PFSK-1 (cell line): ENCODE measurements around the gene IL26.

Experiments
- FOXP2 ChIP-seq: optimal IDR thresholded peaks from 2 replicates; pipeline ENCODE3; 2011; ENCODE audit warnings: borderline replicate concordance, control low read depth, inconsistent platforms; ENCODE audit not compliant: insufficient read depth; ENCODE audit errors: extremely low read length, extremely low read depth
- POLR2AphosphoS5 ChIP-seq: IDR thresholded peaks from 2 replicates; pipeline ENCODE4 v1.6.1; 2012; ENCODE audit warnings: low read depth, mild to moderate bottlenecking, control low read depth, low read length, moderate library complexity
- REST ChIP-seq, 2 experiments: IDR thresholded peaks; 2 replicates each; pipeline versions ENCODE4 v1.6.1 to v1.8.0; 2011 to 2012; ENCODE audit warnings: low read depth in 2 of 2, low read length in 2 of 2, control low read depth in 1 of 2, inconsistent platforms in 1 of 2, mild to moderate bottlenecking in 1 of 2, moderate library complexity in 1 of 2; ENCODE audit not compliant: insufficient read depth in 1 of 2
- SIN3A ChIP-seq: IDR thresholded peaks from 2 replicates; pipeline ENCODE4 v1.6.1; 2012; ENCODE audit warnings: mild to moderate bottlenecking, low read length, moderate library complexity, borderline replicate concordance; ENCODE audit not compliant: insufficient read depth
- TAF1 ChIP-seq: IDR thresholded peaks from 2 replicates; pipeline ENCODE4 v1.6.1; 2012; ENCODE audit warnings: low read length, control low read depth, borderline replicate concordance; ENCODE audit not compliant: insufficient read depth

The IL26 gene

DNA sequence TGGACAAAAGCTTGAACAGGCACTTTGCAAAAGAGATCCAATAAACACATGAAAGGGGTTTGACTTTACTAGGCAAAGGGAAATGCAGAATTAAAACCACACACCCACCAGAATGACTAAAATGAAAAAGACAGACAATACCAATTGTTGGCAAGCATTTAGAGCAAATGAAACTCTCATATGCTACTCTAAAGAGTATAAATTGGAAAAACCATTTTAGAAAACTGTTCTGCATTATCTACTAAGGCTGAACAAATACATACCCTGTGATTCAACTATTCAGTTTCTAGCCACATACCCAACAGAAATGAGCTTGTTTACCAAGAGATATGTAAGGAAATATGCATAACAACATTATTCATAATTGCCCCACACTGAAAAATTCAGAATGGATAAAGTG lies 36.3 kb upstream of the IL26 start:
- no peak for TF ChIP-seq REST (IDR thresholded peaks at IDR 0.05; ENCODE audit: insufficient read depth in 1 of 2, low read depth in 2 of 2, low read length in 2 of 2)
- TF ChIP-seq TAF1 = no peak
- TF ChIP-seq FOXP2 = no peak
- no peak for TF ChIP-seq SIN3A
- no peak for TF ChIP-seq POLR2AphosphoS5

DNA sequence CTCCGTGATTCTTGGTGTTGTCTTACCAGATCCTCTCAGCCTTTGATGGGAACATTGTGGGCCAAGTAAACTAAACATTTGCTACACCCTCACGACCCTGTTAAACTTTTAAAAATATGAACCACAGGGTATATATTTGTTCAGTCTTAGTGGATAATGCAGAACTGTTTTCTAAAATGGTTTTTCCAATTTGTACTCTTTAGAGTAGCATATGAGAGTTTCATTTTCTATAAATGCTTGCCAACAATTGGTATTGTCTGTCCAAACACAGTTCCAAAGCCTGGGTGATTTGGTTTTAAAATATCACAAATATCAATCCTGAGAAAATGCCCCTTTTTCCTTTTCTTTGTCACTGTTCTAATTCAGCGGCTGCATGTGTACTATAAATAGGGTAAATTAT lies 34.5 kb upstream of the IL26 start:
- TF ChIP-seq SIN3A (no peak), TAF1 (no peak), POLR2AphosphoS5 (no peak), FOXP2 (no peak), REST (IDR thresholded peaks at IDR 0.05; ENCODE audit: insufficient read depth in 1 of 2, low read depth in 2 of 2, low read length in 2 of 2) (no peak)

DNA sequence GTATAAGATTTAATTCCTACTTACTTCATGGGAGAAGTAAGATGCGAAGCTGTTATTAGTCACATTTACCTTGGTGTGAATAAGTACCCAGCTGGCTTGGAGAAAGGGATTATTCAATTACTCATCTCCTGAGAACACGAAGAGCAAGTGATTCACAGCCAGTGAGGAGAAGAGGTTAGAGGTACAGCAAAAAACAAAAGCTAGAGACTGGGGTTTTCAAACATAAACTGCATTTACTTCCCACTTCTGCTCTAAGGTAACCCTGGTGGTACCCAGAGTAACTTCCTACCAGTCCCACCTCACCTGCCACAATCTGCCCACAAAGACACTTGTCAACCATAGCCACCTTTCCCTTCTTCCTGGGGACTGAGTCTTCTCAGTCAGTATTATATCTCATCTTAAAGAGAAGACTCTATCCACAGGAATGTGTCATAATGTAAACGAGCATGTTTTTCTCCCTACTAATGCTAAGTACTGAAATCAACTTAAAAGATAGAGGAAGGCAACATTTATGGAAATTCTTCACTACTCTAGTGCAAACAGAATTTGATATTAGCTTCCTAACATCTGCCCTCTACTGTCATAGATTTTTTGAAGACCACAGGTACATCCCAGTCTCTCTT lies 33.8 kb upstream of the IL26 start:
- TF ChIP-seq SIN3A (no peak), FOXP2 (no peak), TAF1 (no peak), REST (IDR thresholded peaks at IDR 0.05; ENCODE audit: insufficient read depth in 1 of 2, low read depth in 2 of 2, low read length in 2 of 2) (no peak), POLR2AphosphoS5 (no peak)

DNA sequence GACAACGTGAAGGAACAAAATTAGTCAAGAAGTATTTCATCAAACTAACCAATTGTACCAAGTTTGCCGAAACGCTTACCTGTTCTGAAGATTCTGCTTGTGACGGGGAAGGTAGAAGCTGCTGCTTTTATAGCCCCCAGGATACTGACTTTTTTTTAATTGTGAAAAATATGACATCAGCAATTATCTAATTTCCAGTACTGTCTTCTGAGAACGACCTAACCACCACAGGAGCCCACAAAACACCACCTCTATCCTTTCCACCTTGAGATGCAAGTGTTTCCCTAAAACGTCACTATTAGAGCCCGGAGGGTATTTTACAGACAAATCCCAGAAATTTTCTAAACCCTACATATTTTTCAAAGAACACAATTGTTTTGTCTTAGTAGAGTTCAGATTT lies 27.9 kb upstream of the IL26 start, which contains the start of gene IL22:
Gene IL22 (minus strand): TSS at position 101 of the 400 bp plus-strand sequence. CDS start 156 bp downstream, outside the sequence.
- TF ChIP-seq SIN3A (no peak), TAF1 (no peak), REST (IDR thresholded peaks at IDR 0.05; ENCODE audit: insufficient read depth in 1 of 2, low read depth in 2 of 2, low read length in 2 of 2) (no peak), FOXP2 (no peak), POLR2AphosphoS5 (no peak)

DNA sequence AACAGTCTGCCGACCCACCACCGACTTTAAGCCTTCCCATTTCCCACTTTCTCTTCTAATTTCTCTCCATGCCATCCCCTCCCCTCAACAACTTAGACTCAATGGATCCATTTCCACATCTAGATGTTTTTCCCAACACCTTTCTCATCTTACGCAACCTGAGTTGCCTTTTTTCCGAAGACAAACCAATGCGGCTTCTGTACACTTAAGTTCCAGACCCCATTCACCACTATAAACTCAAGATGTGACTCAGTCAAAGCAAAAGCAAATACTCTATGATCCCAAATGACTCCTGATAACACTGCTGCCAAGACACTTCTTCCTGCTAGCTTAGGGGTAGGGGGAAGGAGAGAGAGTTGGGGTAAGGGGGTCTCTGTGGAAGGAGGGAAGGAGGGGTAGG lies 26.5 kb upstream of the IL26 start:
- TF ChIP-seq FOXP2 (no peak), TAF1 (no peak), POLR2AphosphoS5 (no peak), SIN3A (no peak), REST (IDR thresholded peaks at IDR 0.05; ENCODE audit: insufficient read depth in 1 of 2, low read depth in 2 of 2, low read length in 2 of 2) (no peak)
